Left ventricle myocardium inferior (tissue), 1 donor: ENCODE measurements around the gene LAMP1. TPM values are rescaled to one million over a fixed set of nuclear protein-coding genes. Genes with fewer than 3 reads are reported as not detected.

Experiments used
- DNase-seq: peaks from one replicate; pipeline ENCODE4 v3.0.0-alpha.2; 2020
- H3K27ac ChIP-seq: fragments of 200-600 bp; replicated peaks from 2 replicates; pipeline ENCODE4 v1.8.0; 2021
- H3K27me3 ChIP-seq: fragments of 200-600 bp; 2 replicates; pipeline ENCODE4 v1.8.0; 2021; ENCODE audit warnings: low read depth
- H3K36me3 ChIP-seq: fragments of 200-600 bp; 2 replicates; pipeline ENCODE4 v1.8.0; 2021
- H3K4me1 ChIP-seq: fragments of 200-600 bp; 2 replicates; pipeline ENCODE4 v1.8.0; 2021
- H3K4me3 ChIP-seq: fragments of 200-600 bp; 2 replicates; pipeline ENCODE4 v1.8.0; 2021; ENCODE audit warnings: mild to moderate bottlenecking, moderate library complexity
- H3K9me3 ChIP-seq: fragments of 200-600 bp; replicated peaks from 2 replicates; pipeline ENCODE4 v1.8.0; 2021
- intact Hi-C: fragments of 100-400 bp; cut with micrococcal nuclease; formaldehyde crosslinking; loops from one replicate; pipeline ENCODE4 v1.11.0; 2022
- total RNA-seq: library from RNA; stranded (reverse); fragmentation: NEBNext Ultra II Directional; extraction: Animal tissue kit (Norgen Biotek cat#: 25700); gene quantifications from one replicate; pipeline ENCODE4 v1.2.1, GENCODE V29; 2021
- TF ChIP-seq, protein P1 (sequence below): fragments of 200-600 bp; IDR thresholded peaks from 2 replicates; pipeline ENCODE4 v1.8.0; 2021; ENCODE audit warnings: antibody characterized with exemption, mild to moderate bottlenecking, borderline replicate concordance
- donor health status: DM: no; HTN: yes; CAD: no; lungs with severe emphysema.

LAMP1 gene
- total RNA-seq, 1 donor from 2014 or later, result 96.1 TPM

- intact Hi-C loops, result no loop called here
- TF ChIP-seq, protein P1, sequence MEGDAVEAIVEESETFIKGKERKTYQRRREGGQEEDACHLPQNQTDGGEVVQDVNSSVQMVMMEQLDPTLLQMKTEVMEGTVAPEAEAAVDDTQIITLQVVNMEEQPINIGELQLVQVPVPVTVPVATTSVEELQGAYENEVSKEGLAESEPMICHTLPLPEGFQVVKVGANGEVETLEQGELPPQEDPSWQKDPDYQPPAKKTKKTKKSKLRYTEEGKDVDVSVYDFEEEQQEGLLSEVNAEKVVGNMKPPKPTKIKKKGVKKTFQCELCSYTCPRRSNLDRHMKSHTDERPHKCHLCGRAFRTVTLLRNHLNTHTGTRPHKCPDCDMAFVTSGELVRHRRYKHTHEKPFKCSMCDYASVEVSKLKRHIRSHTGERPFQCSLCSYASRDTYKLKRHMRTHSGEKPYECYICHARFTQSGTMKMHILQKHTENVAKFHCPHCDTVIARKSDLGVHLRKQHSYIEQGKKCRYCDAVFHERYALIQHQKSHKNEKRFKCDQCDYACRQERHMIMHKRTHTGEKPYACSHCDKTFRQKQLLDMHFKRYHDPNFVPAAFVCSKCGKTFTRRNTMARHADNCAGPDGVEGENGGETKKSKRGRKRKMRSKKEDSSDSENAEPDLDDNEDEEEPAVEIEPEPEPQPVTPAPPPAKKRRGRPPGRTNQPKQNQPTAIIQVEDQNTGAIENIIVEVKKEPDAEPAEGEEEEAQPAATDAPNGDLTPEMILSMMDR, result no peak
- no peak overlapping the region for H3K27ac ChIP-seq
- no peak overlapping the region for H3K4me3 ChIP-seq
- H3K36me3 ChIP-seq, result peaks cover 3% of the 10 kb centered on the region
- H3K27me3 ChIP-seq, result peaks cover 4% of the 10 kb centered on the region
- H3K4me1 ChIP-seq, result no peaks in the 10 kb centered on the region
- H3K9me3 ChIP-seq, result peaks cover 5% of the 10 kb centered on the region
- DNase-seq, result no peak
Observed at GRCh38 chr13:113350065-113350937, 53.3 kb downstream of the LAMP1 start.

DNA sequence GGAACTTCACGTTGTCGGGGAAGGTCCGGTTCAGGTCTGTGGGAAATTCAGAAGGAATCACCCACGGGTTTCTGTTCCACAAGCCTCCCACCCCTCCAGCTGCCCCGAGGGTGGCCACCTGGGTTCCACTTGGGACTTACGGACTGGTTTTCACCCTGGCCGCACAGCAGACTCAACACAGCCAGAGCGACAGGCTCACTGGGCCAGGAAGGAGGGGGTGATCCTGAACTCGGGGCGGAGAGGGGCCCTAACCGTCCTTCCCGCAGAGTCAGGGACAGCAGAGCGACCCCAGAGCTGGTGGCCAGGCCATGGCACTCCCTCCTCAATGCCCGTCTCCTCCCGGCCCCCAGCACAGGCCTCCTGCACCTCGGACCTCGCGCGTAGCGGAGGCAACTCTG is 53.9 kb downstream of the LAMP1 start:
- H3K27ac ChIP-seq, result no peak overlapping the region
- H3K36me3 ChIP-seq, result no peaks in the 10 kb centered on the region
- no peaks in the 10 kb centered on the region for H3K4me1 ChIP-seq
- no peak for DNase-seq
- no peak overlapping the region for H3K4me3 ChIP-seq
- TF ChIP-seq, protein P1, result no peak
- intact Hi-C loops, result no loop called here
- H3K27me3 ChIP-seq, result peaks cover 4% of the 10 kb centered on the region
- no peaks in the 10 kb centered on the region for H3K9me3 ChIP-seq

GRCh38 chr13:113351514-113352026 is 54.5 kb downstream of the LAMP1 start:
- no peaks in the 10 kb centered on the region for H3K4me1 ChIP-seq
- no peaks in the 10 kb centered on the region for H3K36me3 ChIP-seq
- H3K27me3 ChIP-seq, result peaks cover 4% of the 10 kb centered on the region
- H3K27ac ChIP-seq, result no peak overlapping the region
- TF ChIP-seq, protein P1, result no peak
- H3K9me3 ChIP-seq, result no peaks in the 10 kb centered on the region
- no peak for DNase-seq
- intact Hi-C loops, result no loop called here
- no peak overlapping the region for H3K4me3 ChIP-seq

DNA sequence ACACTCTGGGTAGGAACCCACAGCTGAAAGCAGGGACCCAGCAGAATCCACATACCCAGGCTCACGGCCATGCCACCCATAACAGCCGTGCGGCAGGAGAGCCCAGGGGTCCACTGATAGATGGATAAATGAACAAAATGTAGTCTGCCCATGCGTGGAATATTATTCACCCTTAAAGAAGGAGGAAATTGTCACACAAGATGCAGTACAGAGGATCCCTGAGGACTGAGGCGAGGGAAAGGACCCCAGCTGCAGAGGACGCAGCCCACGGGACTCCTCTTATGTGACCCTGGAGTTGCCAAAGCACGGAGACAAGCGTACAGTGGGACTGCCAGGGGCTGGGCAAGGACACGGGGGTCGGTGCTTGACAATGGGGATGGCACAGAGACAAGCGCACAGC is 56.2 kb downstream of the LAMP1 start:
- intact Hi-C loops, result no loop called here
- no peak for DNase-seq
- TF ChIP-seq, protein P1, result no peak
- H3K9me3 ChIP-seq, result no peaks in the 10 kb centered on the region
- H3K36me3 ChIP-seq, result no peaks in the 10 kb centered on the region
- H3K27me3 ChIP-seq, result peaks cover 4% of the 10 kb centered on the region
- no peak overlapping the region for H3K27ac ChIP-seq
- H3K4me1 ChIP-seq, result no peaks in the 10 kb centered on the region
- H3K4me3 ChIP-seq, result no peak overlapping the region

DNA sequence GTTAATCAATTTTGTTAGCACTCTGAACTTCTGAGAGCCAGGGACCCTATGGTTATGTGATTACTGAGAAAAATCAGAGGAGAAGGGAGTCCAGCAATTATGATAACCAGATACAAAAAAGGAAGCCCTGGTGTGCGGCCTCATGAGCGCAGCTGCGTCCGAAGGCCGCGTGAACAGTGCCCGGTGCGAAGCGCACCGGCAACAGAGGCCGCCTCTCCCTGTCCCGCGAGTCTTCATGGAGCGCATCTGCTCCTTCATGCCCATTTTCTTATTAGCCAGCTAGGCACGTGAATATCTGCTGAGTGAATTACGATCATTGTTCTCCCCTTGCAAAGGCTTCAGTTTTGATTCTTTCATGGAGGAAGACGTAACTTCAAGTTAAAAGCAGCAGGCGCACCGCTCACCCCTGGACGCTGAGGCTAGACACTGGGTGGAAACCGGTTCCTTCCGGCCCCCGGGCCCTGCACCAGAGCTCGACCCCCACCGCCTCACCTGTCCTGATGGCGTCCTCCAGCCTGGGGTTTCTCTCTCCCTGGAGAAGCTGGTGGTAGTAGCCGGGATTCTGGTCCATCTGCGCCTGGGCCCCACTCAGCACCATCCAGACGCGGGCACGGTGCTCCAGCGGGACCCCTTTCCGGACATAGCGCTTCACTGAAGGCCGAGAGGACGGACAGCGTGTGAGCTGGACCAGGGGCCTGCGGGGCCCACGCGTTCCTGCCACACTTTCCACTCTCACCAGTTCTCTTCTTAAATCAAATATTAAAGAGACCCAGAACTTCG is 58.0 kb downstream of the LAMP1 start:
- Histone ChIP-seq H3K4me1 (no peaks in the 10 kb centered on the region), H3K27ac (no peak overlapping the region), H3K36me3 (no peaks in the 10 kb centered on the region), H3K4me3 (no peak overlapping the region), H3K9me3 (no peaks in the 10 kb centered on the region), H3K27me3 (peaks cover 14% of the 10 kb centered on the region)
- DNase-seq, result no peak
- TF ChIP-seq, protein P1, result no peak
- intact Hi-C loops, result no loop called here
